HCT116 (cell line): ENCODE measurements around the gene ERC2. TPM values are rescaled to one million over a fixed set of nuclear protein-coding genes. Genes with fewer than 3 reads are reported as not detected.

Experiments
- ATAC-seq: fragments of 200-7000 bp; cut with Tn5 transposase; 2 replicates; pipeline ENCODE4 v1.9.1; 2020; ENCODE audit warnings: mild to moderate bottlenecking, moderate library complexity
- BruUV-seq: library from RNA; stranded (reverse); fragments of 400-500 nt; replicated peaks from 2 replicates; lab custom pipeline; 2021; lab: Mats Ljungman, UMichigan
- CTCF ChIA-PET: fragments of 300-600 bp; sonication (Branson Sonifier 250); formaldehyde crosslinking; loops from one replicate; lab custom pipeline; 2021; ENCODE audit warnings: antibody characterized with exemption; lab: Charles Lee
- POLR2A ChIA-PET: fragments of 300-600, 350-600 bp; sonication (Branson Sonifier 250); formaldehyde crosslinking; loops from one replicate; lab custom pipeline; 2021; ENCODE audit warnings: antibody characterized with exemption; lab: Charles Lee
- RAD21 ChIA-PET, 2 experiments: fragments of 300-600 bp; sonication (Branson Sonifier 250); formaldehyde crosslinking; loops; one replicate each; lab custom pipeline; 2023; ENCODE audit warnings: low total read pairs in 2 of 2; ENCODE audit not compliant: uncharacterized antibody in 2 of 2, unreplicated experiment in 2 of 2, low non-redundant PET in 1 of 2; lab: Charles Lee
- DNase-seq: peaks from one replicate; pipeline ENCODE4 v3.0.0-alpha.2; 2010; ENCODE audit warnings: low read depth, low spot score
- H2AFZ ChIP-seq: fragments of 200-600 bp; shearing (Covaris generic), sonication (generic); 2 replicates; pipeline ENCODE4 v1.6.1; 2017; ENCODE audit warnings: low read depth, mixed run types, mixed read lengths, antibody characterized with exemption, low read length; ENCODE audit not compliant: poor library complexity, severe bottlenecking
- H3K27ac ChIP-seq: 2 replicates; pipeline ENCODE4 v1.5.1; 2012; ENCODE audit warnings: low read depth, low read length
- H3K27me3 ChIP-seq: fragments of 200-600 bp; sonication (generic); 2 replicates; pipeline ENCODE4 v1.6.1; 2016; ENCODE audit warnings: mixed run types, low read length, mixed read lengths; ENCODE audit not compliant: insufficient read depth
- H3K36me3 ChIP-seq, 2 experiments: fragments of 200-500 bp in 1 of 2; fragments of 200-600 bp in 1 of 2; sonication (Bioruptor generic) in 1 of 2; sonication (generic) in 1 of 2; 2 replicates each; pipeline versions ENCODE4 v1.5.1 to v1.6.1; 2014 to 2016; ENCODE audit warnings: low read length in 2 of 2, inconsistent platforms in 1 of 2, mixed read lengths in 1 of 2, mixed run types in 1 of 2; ENCODE audit not compliant: insufficient read depth in 2 of 2, control insufficient read depth in 1 of 2
- H3K4me1 ChIP-seq, 2 experiments: fragments of 200-600 bp in 1 of 2; sonication (generic) in 1 of 2; 2 replicates each; pipeline versions ENCODE4 v1.5.1 to v1.6.1; 2012 to 2017; ENCODE audit warnings: low read length in 2 of 2, inconsistent platforms in 1 of 2, mild to moderate bottlenecking in 1 of 2, mixed read lengths in 1 of 2, mixed run types in 1 of 2, moderate library complexity in 1 of 2; ENCODE audit not compliant: insufficient read depth in 2 of 2, control insufficient read depth in 1 of 2
- H3K4me2 ChIP-seq: fragments of 200-600 bp; sonication (generic); 2 replicates; pipeline ENCODE4 v1.6.1; 2017; ENCODE audit warnings: mixed run types, low read length, mixed read lengths
- H3K4me3 ChIP-seq, 2 experiments: fragments of 200-600 bp in 1 of 2; sonication (generic) in 1 of 2; replicated peaks in 1 of 2; 2 replicates each; pipeline ENCODE4 v1.5.1; 2011 to 2016; ENCODE audit warnings: low read length in 2 of 2, control low read depth in 1 of 2, low read depth in 1 of 2, mild to moderate bottlenecking in 1 of 2, mixed read lengths in 1 of 2, mixed run types in 1 of 2
- H3K79me2 ChIP-seq: fragments of 200-600 bp; sonication (generic); 2 replicates; pipeline ENCODE4 v1.6.1; 2017; ENCODE audit warnings: mild to moderate bottlenecking, mixed run types, low read length, moderate library complexity, mixed read lengths; ENCODE audit not compliant: insufficient read depth
- H3K9ac ChIP-seq: fragments of 200-600 bp; sonication (generic); 2 replicates; pipeline ENCODE4 v1.6.1; 2016; ENCODE audit warnings: low read length, mixed read lengths
- H3K9me2 ChIP-seq: fragments of 200-600 bp; sonication (generic), shearing (Covaris generic); 2 replicates; pipeline ENCODE4 v1.6.1; 2017; ENCODE audit warnings: mixed run types, mild to moderate bottlenecking, moderate library complexity; ENCODE audit not compliant: insufficient read depth
- H3K9me3 ChIP-seq, 2 experiments: fragments of 200-500 bp in 1 of 2; fragments of 200-600 bp in 1 of 2; sonication (Bioruptor generic) in 1 of 2; sonication (generic) in 1 of 2; 2 replicates each; pipeline ENCODE4 v1.6.1; 2014 to 2017; ENCODE audit warnings: low read length in 2 of 2, mixed read lengths in 2 of 2, inconsistent platforms in 1 of 2, low read depth in 1 of 2, mild to moderate bottlenecking in 1 of 2, mixed run types in 1 of 2, moderate library complexity in 1 of 2; ENCODE audit not compliant: control insufficient read depth in 1 of 2, insufficient read depth in 1 of 2
- H4K20me1 ChIP-seq: fragments of 200-600 bp; sonication (generic), shearing (Covaris generic); 2 replicates; pipeline ENCODE4 v1.6.1; 2017; ENCODE audit warnings: mixed run types, mild to moderate bottlenecking, moderate library complexity; ENCODE audit not compliant: insufficient read depth
- CBX3 ChIP-seq: IDR thresholded peaks from 2 replicates; pipeline ENCODE4 v1.6.1; 2012; ENCODE audit warnings: low read depth
- CEBPB ChIP-seq: IDR thresholded peaks from 2 replicates; pipeline ENCODE4 v1.6.1; 2012; ENCODE audit warnings: low read depth
- ELF1 ChIP-seq: IDR thresholded peaks from 2 replicates; pipeline ENCODE4 v1.6.1; 2012; ENCODE audit warnings: low read depth, borderline replicate concordance
- EZH2 ChIP-seq: fragments of 200-600 bp; sonication (generic); IDR thresholded peaks from 2 replicates; pipeline ENCODE4 v1.6.1; 2017; ENCODE audit warnings: antibody characterized with exemption, mixed run types
- EZH2phosphoT487 ChIP-seq: fragments of 200-600 bp; IDR thresholded peaks from 2 replicates; pipeline ENCODE4 v1.6.1; 2018; ENCODE audit warnings: antibody characterized with exemption, borderline replicate concordance
- FOSL1 ChIP-seq: IDR thresholded peaks from 2 replicates; pipeline ENCODE4 v1.6.1; 2012; ENCODE audit warnings: low read depth
- JUND ChIP-seq: IDR thresholded peaks from 2 replicates; pipeline ENCODE4 v1.6.1; 2012
- MAX ChIP-seq: IDR thresholded peaks from 2 replicates; pipeline ENCODE4 v1.6.1; 2012
- POLR2A ChIP-seq: IDR thresholded peaks from 2 replicates; pipeline ENCODE4 v1.7.0; 2011; ENCODE audit warnings: borderline replicate concordance; ENCODE audit not compliant: insufficient read depth, insufficient read length; ENCODE audit errors: extremely low read depth
- POLR2AphosphoS5 ChIP-seq: IDR thresholded peaks from 2 replicates; pipeline ENCODE4 v1.6.1; 2011; ENCODE audit warnings: mild to moderate bottlenecking, low read depth, low read length, moderate library complexity
- RAD21 ChIP-seq: IDR thresholded peaks from 2 replicates; pipeline ENCODE4 v1.6.1; 2012; ENCODE audit warnings: low read depth, mild to moderate bottlenecking
- SIN3A ChIP-seq: IDR thresholded peaks from 2 replicates; pipeline ENCODE4 v1.6.1; 2012; ENCODE audit warnings: low read depth
- SP1 ChIP-seq: IDR thresholded peaks from 2 replicates; pipeline ENCODE4 v1.6.1; 2012; ENCODE audit warnings: low read depth
- TCF7L2 ChIP-seq: IDR thresholded peaks from 2 replicates; pipeline ENCODE4 v1.7.0; 2011; ENCODE audit warnings: borderline replicate concordance, inconsistent platforms; ENCODE audit not compliant: insufficient read depth, insufficient read length; ENCODE audit errors: extremely low read depth
- YY1 ChIP-seq: IDR thresholded peaks from 2 replicates; pipeline ENCODE4 v1.6.1; 2011; ENCODE audit warnings: low read length, low read depth, moderate library complexity, mild to moderate bottlenecking; ENCODE audit not compliant: insufficient replicate concordance; ENCODE audit errors: extremely low read depth
- ZBTB33 ChIP-seq: IDR thresholded peaks from 2 replicates; pipeline ENCODE4 v1.6.1; 2011; ENCODE audit warnings: mild to moderate bottlenecking, low read length, moderate library complexity; ENCODE audit not compliant: insufficient replicate concordance; ENCODE audit errors: extremely low read depth
- ZNF274 ChIP-seq: fragments of 200-500 bp; sonication (Bioruptor generic); IDR thresholded peaks from 2 replicates; pipeline ENCODE4 v1.6.1; 2014; ENCODE audit warnings: mild to moderate bottlenecking, low read depth, low read length, inconsistent platforms
- intact Hi-C: fragments of 100-400 bp; cut with micrococcal nuclease; formaldehyde crosslinking; loops from 2 replicates; pipeline ENCODE4 v1.10.0; 2022
- total RNA-seq: library from RNA; stranded (reverse); gene quantifications from one replicate; pipeline ENCODE4 v1.2.1, GENCODE V29; 2021; ENCODE audit not compliant: unreplicated experiment
- TF ChIP-seq, protein P1 (sequence below): IDR thresholded peaks from 2 replicates; pipeline ENCODE4 v1.6.1; 2012; ENCODE audit warnings: low read depth
- TF ChIP-seq, protein P2 (sequence below): IDR thresholded peaks from 2 replicates; pipeline ENCODE4 v1.6.1; 2012

Gene ERC2
- total RNA-seq, 1 experiment from 2014 or later, result not detected

- TF ChIP-seq ZBTB33 (no peak), SIN3A (no peak), CBX3 (no peak), TCF7L2 (no peak), POLR2AphosphoS5 (no peak), YY1 (no peak), ELF1 (no peak), EZH2phosphoT487 (no peak)
These were observed 863.4 kb downstream of the ERC2 start (continued) for GRCh38 chr3:55604846-55605245.

- Histone ChIP-seq H3K9ac (no peak overlapping the region), H3K4me2 (no peak overlapping the region), H3K27ac (no peak overlapping the region), H3K4me3 (no peak overlapping the region), H3K9me3 (peaks cover 0 to 6% of the 10 kb centered on the region in 2 experiments; a peak in 2 of 4 replicates), H3K4me1 (no peaks in the 10 kb centered on the region), H3K36me3 (no peaks in the 10 kb centered on the region), H3K9me2 (no peaks in the 10 kb centered on the region), H4K20me1 (no peaks in the 10 kb centered on the region), H3K27me3 (no peaks in the 10 kb centered on the region), H3K79me2 (no peaks in the 10 kb centered on the region), H2AFZ (no peak overlapping the region)
- ChIA-PET RAD21 (no interaction called here), CTCF (no interaction called here), POLR2A (no interaction called here)
- no TSS peak for BruUV-seq
- intact Hi-C loops, result no loop called here
- no peak for ATAC-seq
- no peak for DNase-seq
- TF ChIP-seq JUND (no peak), SIN3A (no peak), FOSL1 (no peak), POLR2A (no peak), ZNF274 (no peak), CEBPB (no peak), SP1 (no peak), EZH2phosphoT487 (no peak), CBX3 (no peak), MAX (no peak), TCF7L2 (no peak), EZH2 (no peak), YY1 (no peak), RAD21 (no peak)
- TF ChIP-seq, protein P1, sequence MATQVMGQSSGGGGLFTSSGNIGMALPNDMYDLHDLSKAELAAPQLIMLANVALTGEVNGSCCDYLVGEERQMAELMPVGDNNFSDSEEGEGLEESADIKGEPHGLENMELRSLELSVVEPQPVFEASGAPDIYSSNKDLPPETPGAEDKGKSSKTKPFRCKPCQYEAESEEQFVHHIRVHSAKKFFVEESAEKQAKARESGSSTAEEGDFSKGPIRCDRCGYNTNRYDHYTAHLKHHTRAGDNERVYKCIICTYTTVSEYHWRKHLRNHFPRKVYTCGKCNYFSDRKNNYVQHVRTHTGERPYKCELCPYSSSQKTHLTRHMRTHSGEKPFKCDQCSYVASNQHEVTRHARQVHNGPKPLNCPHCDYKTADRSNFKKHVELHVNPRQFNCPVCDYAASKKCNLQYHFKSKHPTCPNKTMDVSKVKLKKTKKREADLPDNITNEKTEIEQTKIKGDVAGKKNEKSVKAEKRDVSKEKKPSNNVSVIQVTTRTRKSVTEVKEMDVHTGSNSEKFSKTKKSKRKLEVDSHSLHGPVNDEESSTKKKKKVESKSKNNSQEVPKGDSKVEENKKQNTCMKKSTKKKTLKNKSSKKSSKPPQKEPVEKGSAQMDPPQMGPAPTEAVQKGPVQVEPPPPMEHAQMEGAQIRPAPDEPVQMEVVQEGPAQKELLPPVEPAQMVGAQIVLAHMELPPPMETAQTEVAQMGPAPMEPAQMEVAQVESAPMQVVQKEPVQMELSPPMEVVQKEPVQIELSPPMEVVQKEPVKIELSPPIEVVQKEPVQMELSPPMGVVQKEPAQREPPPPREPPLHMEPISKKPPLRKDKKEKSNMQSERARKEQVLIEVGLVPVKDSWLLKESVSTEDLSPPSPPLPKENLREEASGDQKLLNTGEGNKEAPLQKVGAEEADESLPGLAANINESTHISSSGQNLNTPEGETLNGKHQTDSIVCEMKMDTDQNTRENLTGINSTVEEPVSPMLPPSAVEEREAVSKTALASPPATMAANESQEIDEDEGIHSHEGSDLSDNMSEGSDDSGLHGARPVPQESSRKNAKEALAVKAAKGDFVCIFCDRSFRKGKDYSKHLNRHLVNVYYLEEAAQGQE, result no peak
- TF ChIP-seq, protein P2, sequence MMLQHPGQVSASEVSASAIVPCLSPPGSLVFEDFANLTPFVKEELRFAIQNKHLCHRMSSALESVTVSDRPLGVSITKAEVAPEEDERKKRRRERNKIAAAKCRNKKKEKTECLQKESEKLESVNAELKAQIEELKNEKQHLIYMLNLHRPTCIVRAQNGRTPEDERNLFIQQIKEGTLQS, result no peak
These were observed 863.9 kb downstream of the ERC2 start for GRCh38 chr3:55604402-55604801.
